CD14-positive monocyte (primary cell): ENCODE measurements around the gene STMN1. TPM values are rescaled to one million over a fixed set of nuclear protein-coding genes. Genes with fewer than 3 reads are reported as not detected.

Source experiments
- DNase-seq, 3 donors: peaks; one replicate each; pipeline ENCODE4 v3.0.0-alpha.2; 2011 to 2022
- H2AFZ ChIP-seq: 2 replicates; pipeline ENCODE4 v1.6.0; 2012; ENCODE audit warnings: mild to moderate bottlenecking, low read depth, low read length, inconsistent platforms; ENCODE audit not compliant: insufficient read depth, poor library complexity, severe bottlenecking
- H3K27ac ChIP-seq, 2 donors: 1 replicate in 1 of 2; 2 replicates in 1 of 2; pipeline ENCODE4 v1.5.1; 2012 to 2013; ENCODE audit warnings: low read length in 2 of 2, control low read depth in 1 of 2, inconsistent platforms in 1 of 2, low read depth in 1 of 2, mild to moderate bottlenecking in 1 of 2
- H3K27me3 ChIP-seq, 2 donors: one replicate each; pipeline versions ENCODE4 v1.6.0 to v1.6.1; 2011 to 2013; ENCODE audit warnings: low read length in 2 of 2; ENCODE audit not compliant: control insufficient read depth in 2 of 2, insufficient read depth in 2 of 2
- H3K36me3 ChIP-seq, 2 donors: replicated peaks in 1 of 2; 1 replicate in 1 of 2; 2 replicates in 1 of 2; pipeline versions ENCODE4 v1.5.1 to v1.6.1; 2012 to 2013; ENCODE audit warnings: low read length in 2 of 2, control low read depth in 1 of 2, inconsistent platforms in 1 of 2, mild to moderate bottlenecking in 1 of 2; ENCODE audit not compliant: insufficient read depth in 2 of 2, control insufficient read depth in 1 of 2
- H3K4me1 ChIP-seq, 2 donors: 1 replicate in 1 of 2; 2 replicates in 1 of 2; pipeline versions ENCODE4 v1.5.1 to v1.6.1; 2012 to 2013; ENCODE audit warnings: low read length in 2 of 2, control low read depth in 1 of 2, inconsistent platforms in 1 of 2, mild to moderate bottlenecking in 1 of 2, moderate library complexity in 1 of 2; ENCODE audit not compliant: insufficient read depth in 2 of 2, control insufficient read depth in 1 of 2
- H3K4me2 ChIP-seq: replicated peaks from 2 replicates; pipeline ENCODE3; 2012; ENCODE audit warnings: low read length, moderate library complexity, mild to moderate bottlenecking; ENCODE audit not compliant: poor library complexity, severe bottlenecking; ENCODE audit errors: extremely low read depth
- H3K4me3 ChIP-seq, 3 experiments: fragments of 200-600 bp in 1 of 3; sonication (generic) in 1 of 3; replicated peaks in 1 of 3; 1 replicate in 2 of 3; 2 replicates in 1 of 3; pipeline ENCODE4 v1.5.1; 2011 to 2013; ENCODE audit warnings: low read length in 3 of 3, mild to moderate bottlenecking in 3 of 3, control low read depth in 2 of 3, low read depth in 2 of 3, inconsistent platforms in 1 of 3, moderate library complexity in 1 of 3
- H3K79me2 ChIP-seq: 2 replicates; pipeline ENCODE4 v1.6.0; 2012; ENCODE audit warnings: mild to moderate bottlenecking, control low read depth, inconsistent platforms, low read length, moderate library complexity; ENCODE audit not compliant: insufficient read depth
- H3K9ac ChIP-seq: 2 replicates; pipeline ENCODE4 v1.6.0; 2017; ENCODE audit warnings: low read length, mild to moderate bottlenecking; ENCODE audit not compliant: insufficient read depth, poor library complexity, severe bottlenecking
- H3K9me3 ChIP-seq, 2 donors: replicated peaks in 1 of 2; 1 replicate in 1 of 2; 2 replicates in 1 of 2; pipeline versions ENCODE4 v1.5.1 to v1.6.1; 2012 to 2013; ENCODE audit warnings: low read length in 2 of 2, control low read depth in 1 of 2; ENCODE audit not compliant: control insufficient read depth in 1 of 2, insufficient read depth in 1 of 2
- H4K20me1 ChIP-seq: 2 replicates; pipeline ENCODE4 v1.6.0; 2012; ENCODE audit warnings: mild to moderate bottlenecking, low read length, control low read depth, moderate library complexity; ENCODE audit not compliant: insufficient read depth
- H3K27ac Mint-ChIP-seq, 7 donors: one replicate each; pipeline ENCODE4 v1.8.0; 2020; ENCODE audit warnings: mild to moderate bottlenecking in 7 of 7, mixed read lengths in 7 of 7, moderate library complexity in 6 of 7, inconsistent platforms in 2 of 7
- H3K27me3 Mint-ChIP-seq, 3 donors: one replicate each; pipeline ENCODE4 v1.8.0; 2021 to 2022; ENCODE audit warnings: low read depth in 3 of 3, mild to moderate bottlenecking in 3 of 3, mixed read lengths in 3 of 3, moderate library complexity in 3 of 3, inconsistent platforms in 1 of 3
- H3K36me3 Mint-ChIP-seq, 2 donors: one replicate each; pipeline ENCODE4 v1.8.0; 2020; ENCODE audit warnings: mixed read lengths in 2 of 2, inconsistent platforms in 1 of 2, mild to moderate bottlenecking in 1 of 2
- H3K4me1 Mint-ChIP-seq: one replicate; pipeline ENCODE4 v1.8.0; 2020; ENCODE audit warnings: mild to moderate bottlenecking, mixed read lengths
- H3K4me3 Mint-ChIP-seq, 2 donors: one replicate each; pipeline ENCODE4 v1.8.0; 2020; ENCODE audit warnings: mild to moderate bottlenecking in 2 of 2, mixed read lengths in 2 of 2, moderate library complexity in 1 of 2
- H3K9me3 Mint-ChIP-seq, 7 donors: one replicate each; pipeline ENCODE4 v1.8.0; 2020 to 2022; ENCODE audit warnings: mixed read lengths in 7 of 7, mild to moderate bottlenecking in 6 of 7, moderate library complexity in 6 of 7, inconsistent platforms in 2 of 7
- CTCF ChIP-seq: fragments of 200-600 bp; IDR thresholded peaks from one replicate; pipeline ENCODE4 v1.8.0; 2022; ENCODE audit warnings: antibody characterized with exemption, mild to moderate bottlenecking
- WGBS: methylation state at CpG from one replicate; pipeline ENCODE4 v1.1.5; 2013; ENCODE audit warnings: missing lambda C conversion rate; ENCODE audit not compliant: insufficient coverage; 5-methylcytosine and 5-hydroxymethylcytosine counted together
- intact Hi-C, 2 donors: fragments of 100-400 bp; cut with micrococcal nuclease; formaldehyde crosslinking; loops; one replicate each; pipeline versions ENCODE4 v1.15.0 to v1.15.1; 2023
- polyA plus RNA-seq, 3 donors: library from polyadenylated mRNA; depleted of rRNA in 1 of 3; unstranded in 2 of 3; stranded (reverse) in 1 of 3; fragments of 300-500 nt in 2 of 3; fragments of >200 nt in 1 of 3; fragmentation: Illumina TruSeq in 2 of 3; gene quantifications; 1 replicate in 2 of 3; 2 replicates in 1 of 3; pipeline ENCODE4 v1.2.3, GENCODE V29; 2012 to 2021

The STMN1 gene
- polyA plus RNA-seq, 3 donors, result 1.5 to 8.1 (median 3.5) TPM

- Histone ChIP-seq H2AFZ (peak overlapping the region; percentile 93), H3K4me3 (peak overlapping the region; percentile 57 to 99 (median 98)), H3K27me3 (peaks cover 0 to 10% of the 10 kb centered on the region in 2 donors), H3K4me2 (peak overlapping the region; percentile 98), H3K9ac (peak overlapping the region; percentile 71), H3K36me3 (peaks cover 0 to 15% of the 10 kb centered on the region in 2 donors), H3K9me3 (no peaks in the 10 kb centered on the region), H3K4me1 (peaks cover 11 to 30% of the 10 kb centered on the region in 2 donors), H3K79me2 (peaks cover 56% of the 10 kb centered on the region), H4K20me1 (no peaks in the 10 kb centered on the region), H3K27ac (peak overlapping the region; percentile 20 to 84)
- peak overlapping the region; percentile 86 to 93 for H3K4me3 Mint-ChIP-seq
- peaks cover 11 to 17% (median 13%) of the 10 kb centered on the region in 3 donors for H3K27me3 Mint-ChIP-seq
- H3K4me1 Mint-ChIP-seq, result peaks cover 23% of the 10 kb centered on the region
- no peak for TF ChIP-seq CTCF
- H3K27ac Mint-ChIP-seq, result peak overlapping the region; percentile 85 to 95 (median 94)
- 0% methylated on average over 9 of the region's 34 CpGs for WGBS
- intact Hi-C loops, result no loop called here
- no peaks in the 10 kb centered on the region for H3K9me3 Mint-ChIP-seq
- peak; percentile 80 to 83 (median 80) for DNase-seq
- H3K36me3 Mint-ChIP-seq, result peaks cover 6 to 15% of the 10 kb centered on the region in 2 donors
Measured at GRCh38 chr1:25904943-25905679, 1.1 kb downstream of the STMN1 start.

- Histone ChIP-seq H2AFZ (no peak overlapping the region), H3K4me2 (no peak overlapping the region), H3K36me3 (peaks cover 0 to 27% of the 10 kb centered on the region in 2 donors), H4K20me1 (no peaks in the 10 kb centered on the region), H3K9me3 (no peaks in the 10 kb centered on the region), H3K4me1 (peaks cover 11 to 30% of the 10 kb centered on the region in 2 donors), H3K27me3 (peaks cover 0 to 10% of the 10 kb centered on the region in 2 donors), H3K9ac (no peak overlapping the region), H3K27ac (peak overlapping the region in 1 of 2 donors; percentile 84), H3K79me2 (peaks cover 62% of the 10 kb centered on the region), H3K4me3 (no peak overlapping the region)
- H3K4me1 Mint-ChIP-seq, result peaks cover 23% of the 10 kb centered on the region
- no CpG with 5 or more reads among the region's 3 CpGs for WGBS
- H3K36me3 Mint-ChIP-seq, result peaks cover 11 to 23% of the 10 kb centered on the region in 2 donors
- H3K9me3 Mint-ChIP-seq, result no peaks in the 10 kb centered on the region
- intact Hi-C loops, result no loop called here
- DNase-seq, result no peak
- H3K27ac Mint-ChIP-seq, result peak overlapping the region in 1 of 7 donors; percentile 55
- TF ChIP-seq CTCF, result no peak
- peaks cover 10 to 17% (median 13%) of the 10 kb centered on the region in 3 donors for H3K27me3 Mint-ChIP-seq
- H3K4me3 Mint-ChIP-seq, result no peak overlapping the region
Measured at GRCh38 chr1:25903986-25904385, 2.2 kb downstream of the STMN1 start.
